Activated CD8-positive, alpha-beta memory T cell treated with anti-CD3 and anti-CD28 coated beads for 48 hours (primary cell): ENCODE results near the gene SBNO1.
"Not testable (repeated sequence)": the region's sequence is repeated elsewhere in the genome, so short reads cannot be mapped to it uniquely, and the experiment has no call there.

Source experiments
- DNase-seq, 3 experiments: peaks; one replicate each; pipeline ENCODE4 v3.0.0-alpha.2; 2020; ENCODE audit warnings: low read depth in 2 of 3, low spot score in 2 of 3

Gene SBNO1

DNA sequence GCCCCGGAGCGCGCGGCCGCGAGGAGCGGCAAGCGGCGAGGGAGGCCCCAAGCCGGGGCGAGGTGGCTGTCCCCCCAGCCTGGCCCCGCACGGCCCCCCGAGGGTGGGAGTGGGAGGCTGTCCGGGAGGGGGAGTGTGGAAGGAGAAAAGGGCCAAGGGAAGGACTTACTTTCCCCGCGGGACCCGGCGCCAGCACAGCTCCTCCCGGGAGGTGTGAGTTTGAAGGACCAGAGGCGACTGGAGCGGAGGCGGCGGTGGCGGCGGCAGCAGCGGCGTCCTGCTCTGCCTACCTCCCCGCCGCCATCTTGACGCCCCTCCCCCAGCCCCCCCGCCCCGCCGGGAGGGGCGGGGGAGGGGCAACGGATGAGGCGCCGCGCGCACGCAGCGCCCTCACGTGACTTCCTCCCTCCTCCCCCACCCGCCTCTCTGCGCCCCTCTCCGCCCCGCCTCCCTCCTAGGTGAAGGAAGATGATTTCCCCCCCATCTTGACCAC lies at the start of gene SBNO1:
Gene SBNO1 (minus strand): TSS at position 316 of the 493 bp plus-strand sequence. CDS start 14,406 bp downstream, outside the sequence.
- DNase-seq: peak; percentile 78 to 83 (median 79)

DNA sequence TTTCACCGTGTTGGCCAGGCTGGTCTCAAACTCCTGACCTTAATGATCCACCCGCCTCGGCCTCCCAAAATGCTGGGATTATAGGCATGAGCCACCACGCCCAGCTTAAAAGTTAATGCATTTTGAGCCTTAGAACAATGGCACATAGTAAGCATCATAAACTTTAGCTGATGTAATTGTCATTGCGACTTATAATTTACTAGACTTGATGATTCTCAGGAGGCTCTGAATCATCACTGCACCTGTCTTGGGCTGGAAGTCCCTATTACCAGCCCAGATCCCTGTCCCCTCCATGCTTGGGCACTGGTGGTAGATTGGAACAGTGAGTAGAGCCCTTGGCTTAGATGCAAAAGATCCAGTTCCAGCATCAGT lies 45.4 kb upstream of the SBNO1 start:
- no peak for DNase-seq

GRCh38 chr12:123409284-123410040 lies 44.8 kb upstream of the SBNO1 start:
- not testable (repeated sequence) for DNase-seq

DNA sequence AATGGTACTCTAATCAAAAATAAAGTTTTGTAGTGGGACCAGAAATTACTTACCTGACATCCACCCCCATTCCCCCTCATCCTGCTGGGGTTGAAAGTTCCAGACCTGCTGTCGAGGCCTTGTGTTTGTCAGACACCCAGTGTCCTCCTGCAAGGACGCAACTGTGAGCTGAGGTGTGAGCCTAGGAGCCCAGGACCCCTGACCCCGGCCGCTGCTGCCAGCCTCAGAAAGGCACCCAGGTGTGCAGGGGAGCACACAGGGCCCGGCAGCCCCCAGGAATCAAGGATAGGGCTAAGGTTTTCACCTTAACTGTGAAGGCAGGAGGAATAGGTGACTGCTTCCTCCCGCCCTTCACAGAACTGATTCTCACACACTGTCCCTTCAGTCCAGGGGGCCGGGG lies 44.0 kb upstream of the SBNO1 start:
- DNase-seq: not testable (repeated sequence)

GRCh38 chr12:123407934-123408333 lies 43.3 kb upstream of the SBNO1 start:
- not testable (repeated sequence) for DNase-seq

DNA sequence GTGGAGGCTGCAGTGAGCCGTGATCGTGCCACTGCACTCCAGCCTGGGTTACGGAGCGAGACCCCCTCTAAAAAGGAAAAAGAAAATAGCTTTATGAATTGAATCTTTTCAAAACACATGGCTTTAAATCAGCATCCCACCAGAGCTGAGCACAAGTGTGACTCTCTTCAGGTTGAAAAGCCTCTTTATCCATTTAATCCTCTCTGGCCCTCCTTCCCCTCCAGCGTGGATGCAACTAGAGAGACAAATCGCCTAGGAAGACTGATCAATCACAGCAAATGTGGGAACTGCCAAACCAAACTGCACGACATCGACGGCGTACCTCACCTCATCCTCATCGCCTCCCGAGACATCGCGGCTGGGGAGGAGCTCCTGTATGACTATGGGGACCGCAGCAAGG lies 42.6 kb upstream of the SBNO1 start:
- not testable (repeated sequence) for DNase-seq

DNA sequence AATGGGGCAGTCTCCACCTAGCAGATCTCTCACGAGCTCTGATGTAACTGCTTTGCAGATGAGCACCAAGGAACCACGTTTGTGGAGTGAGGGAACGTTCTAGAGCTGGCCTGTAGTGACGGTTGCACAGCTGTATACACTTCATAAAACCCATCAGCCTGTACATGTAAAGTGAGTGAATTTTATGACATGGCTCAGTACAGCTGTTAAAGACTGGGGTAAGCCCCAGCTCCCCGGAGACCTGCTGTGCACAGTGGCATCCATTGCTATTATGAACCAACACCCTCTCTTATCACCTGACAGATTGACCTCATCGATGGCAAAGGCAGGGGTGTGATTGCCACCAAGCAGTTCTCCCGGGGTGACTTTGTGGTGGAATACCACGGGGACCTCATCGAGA lies 39.9 kb upstream of the SBNO1 start:
- DNase-seq: no peak

DNA sequence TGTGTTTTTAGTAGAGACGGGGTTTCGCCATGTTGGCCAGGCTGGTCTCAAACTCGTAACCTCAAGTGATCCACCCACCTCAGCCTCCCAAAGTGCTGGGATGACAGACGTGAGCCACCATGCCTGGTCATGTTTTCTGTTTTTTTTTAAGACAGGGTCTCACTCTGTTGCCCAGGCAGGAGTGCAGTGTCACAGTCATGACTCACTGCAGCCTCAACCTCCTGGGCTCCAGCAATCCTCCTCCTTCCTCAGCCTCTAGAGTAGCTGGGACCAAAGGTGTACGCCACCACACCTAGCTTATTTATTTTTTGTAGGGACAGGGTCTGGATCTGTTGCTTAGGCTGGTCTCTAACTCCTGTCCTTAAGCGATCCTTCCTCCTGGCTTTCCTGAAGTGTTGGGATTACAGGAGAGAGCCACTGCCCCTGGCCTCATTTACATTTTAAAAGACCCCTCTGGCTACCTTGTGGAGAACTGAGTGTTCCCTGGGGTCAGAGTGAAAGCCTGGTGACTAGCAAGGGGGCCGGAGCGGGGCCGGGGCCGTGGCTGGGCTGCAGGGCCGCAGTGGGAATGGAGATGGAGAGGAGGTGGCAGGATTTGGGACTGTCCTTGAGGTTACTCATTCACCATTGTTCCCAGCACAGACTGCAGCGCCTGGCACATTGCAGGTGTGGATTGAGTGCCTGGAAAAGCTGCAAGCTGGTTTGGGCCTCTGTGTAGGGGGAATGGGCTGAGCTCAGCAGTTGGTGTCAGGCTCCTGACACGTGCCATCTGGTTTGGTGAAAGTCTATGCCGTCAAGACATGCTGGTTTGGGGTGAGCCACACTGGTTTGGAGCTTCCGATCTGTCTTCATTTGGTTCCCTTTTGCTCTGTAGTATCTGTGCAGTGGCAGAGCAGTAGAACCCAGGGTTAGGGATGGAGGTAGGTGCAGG lies 37.4 kb upstream of the SBNO1 start:
- no peak for DNase-seq

- no peak for DNase-seq
Observed at GRCh38 chr12:123399255-123399617, 34.6 kb upstream of the SBNO1 start.

DNA sequence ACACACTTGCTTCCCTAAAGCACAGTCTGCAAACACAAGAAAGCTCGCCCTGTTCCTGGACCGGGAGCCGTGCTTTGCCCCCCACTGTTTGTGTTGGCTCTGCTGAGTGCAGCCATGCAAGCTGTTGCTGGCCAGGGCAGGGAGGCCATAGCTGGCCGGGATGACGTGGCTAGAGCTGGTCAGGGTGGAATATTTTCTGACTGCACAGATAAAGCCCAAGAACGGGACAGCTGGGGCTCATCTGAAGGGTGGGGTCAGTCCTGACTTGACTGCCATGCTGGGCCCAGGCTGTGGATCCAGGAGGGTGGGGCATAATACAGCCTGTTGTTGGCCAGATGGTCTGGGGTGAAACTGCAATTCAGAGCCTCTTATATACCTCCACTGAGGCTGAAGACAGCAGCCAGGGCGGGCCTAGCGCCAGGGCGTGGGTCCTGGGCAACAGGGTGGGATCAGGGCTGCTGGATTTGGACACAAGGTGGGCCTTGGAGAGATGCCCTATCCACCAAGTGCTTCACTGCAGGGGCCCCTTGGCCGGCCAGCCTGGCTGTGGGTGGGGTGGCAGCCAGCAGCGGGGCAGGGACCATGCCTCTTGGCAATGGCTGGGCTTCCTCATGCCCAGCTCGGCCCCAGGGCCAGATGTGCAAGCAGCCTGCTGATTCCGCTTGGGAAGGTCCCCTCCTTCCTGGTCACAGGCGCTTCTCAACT lies 34.1 kb upstream of the SBNO1 start:
- DNase-seq: no peak

DNA sequence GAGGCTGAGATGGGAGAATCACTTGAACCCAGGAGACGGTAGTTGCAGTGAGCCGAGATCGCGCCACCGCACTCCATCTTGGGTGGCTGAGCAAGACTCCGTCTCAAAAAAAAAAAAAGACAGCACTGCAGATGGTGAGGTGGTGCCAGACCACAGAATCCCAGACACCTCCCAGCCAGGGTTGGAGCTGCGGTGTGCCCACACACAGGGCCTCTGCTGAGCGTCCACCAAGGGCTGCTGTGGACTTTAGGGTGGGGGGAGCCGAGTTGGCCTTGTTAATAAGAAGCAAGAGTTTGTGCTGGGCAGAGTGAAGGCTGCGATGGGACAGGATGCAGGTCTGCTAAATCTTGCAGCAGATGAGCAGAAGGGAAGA lies 33.5 kb upstream of the SBNO1 start:
- DNase-seq: no peak

DNA sequence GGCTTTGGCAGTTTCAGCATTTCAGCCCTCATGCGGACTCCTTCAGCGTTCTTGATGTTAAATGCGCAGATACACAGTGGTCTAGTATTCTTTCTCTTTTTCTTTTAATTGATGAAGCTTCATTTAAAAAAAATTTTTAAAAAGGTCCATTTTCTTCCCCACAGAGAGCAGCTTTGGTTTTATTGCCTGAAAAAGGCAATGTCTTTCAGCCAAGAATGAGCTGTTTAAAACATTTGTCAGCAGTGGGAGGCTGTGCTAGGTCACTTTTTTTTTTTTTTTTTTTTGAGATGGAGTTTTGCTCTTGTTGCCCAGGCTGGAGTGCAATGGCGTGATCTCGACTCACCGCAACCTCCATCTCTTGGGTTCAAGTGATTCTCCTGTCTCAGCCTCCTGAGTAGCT lies 32.8 kb upstream of the SBNO1 start:
- no peak for DNase-seq

DNA sequence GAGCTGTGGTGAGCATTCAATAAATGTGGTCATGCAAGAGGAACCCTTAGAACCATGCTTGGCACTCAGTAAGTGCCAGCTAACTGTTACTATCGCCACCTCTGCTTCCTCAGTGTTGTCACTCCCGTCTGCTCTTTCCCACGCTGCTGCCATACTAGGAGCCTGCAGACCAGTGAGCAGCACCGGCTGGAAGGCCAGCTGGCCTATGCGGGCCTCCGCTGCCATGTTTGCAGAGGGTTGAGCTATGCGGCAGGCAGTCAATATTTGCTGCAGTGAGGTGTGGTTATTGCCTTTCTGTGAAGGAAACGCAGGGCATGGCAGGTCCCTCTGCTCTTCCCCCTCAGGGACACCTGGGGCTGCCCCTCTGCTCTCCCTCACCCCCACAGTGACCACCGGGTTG lies 32.3 kb upstream of the SBNO1 start:
- DNase-seq: no peak

- no peak for DNase-seq
Observed at GRCh38 chr12:123396543-123396942, 31.9 kb upstream of the SBNO1 start.

GRCh38 chr12:123395236-123395635 lies 30.6 kb upstream of the SBNO1 start:
- no peak for DNase-seq

DNA sequence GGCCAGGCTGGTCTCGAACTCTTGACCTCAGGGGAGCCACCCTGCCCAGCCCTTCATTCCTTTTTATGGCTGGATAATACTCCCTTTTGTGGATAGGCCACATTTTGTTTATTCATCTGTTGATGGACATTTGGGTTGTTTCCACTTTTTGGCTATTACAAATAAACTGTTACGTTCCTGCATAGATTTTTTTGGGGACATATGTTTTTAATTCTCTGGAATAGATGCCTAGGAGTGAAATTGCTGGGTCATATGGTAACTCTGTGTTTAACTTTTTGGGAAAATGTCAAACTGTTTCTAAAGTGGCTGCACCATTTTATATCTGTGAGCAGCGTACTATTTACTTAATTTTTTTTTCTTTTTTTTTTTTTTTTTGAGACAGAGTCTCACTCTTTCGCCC lies 29.1 kb upstream of the SBNO1 start:
- DNase-seq: no peak

DNA sequence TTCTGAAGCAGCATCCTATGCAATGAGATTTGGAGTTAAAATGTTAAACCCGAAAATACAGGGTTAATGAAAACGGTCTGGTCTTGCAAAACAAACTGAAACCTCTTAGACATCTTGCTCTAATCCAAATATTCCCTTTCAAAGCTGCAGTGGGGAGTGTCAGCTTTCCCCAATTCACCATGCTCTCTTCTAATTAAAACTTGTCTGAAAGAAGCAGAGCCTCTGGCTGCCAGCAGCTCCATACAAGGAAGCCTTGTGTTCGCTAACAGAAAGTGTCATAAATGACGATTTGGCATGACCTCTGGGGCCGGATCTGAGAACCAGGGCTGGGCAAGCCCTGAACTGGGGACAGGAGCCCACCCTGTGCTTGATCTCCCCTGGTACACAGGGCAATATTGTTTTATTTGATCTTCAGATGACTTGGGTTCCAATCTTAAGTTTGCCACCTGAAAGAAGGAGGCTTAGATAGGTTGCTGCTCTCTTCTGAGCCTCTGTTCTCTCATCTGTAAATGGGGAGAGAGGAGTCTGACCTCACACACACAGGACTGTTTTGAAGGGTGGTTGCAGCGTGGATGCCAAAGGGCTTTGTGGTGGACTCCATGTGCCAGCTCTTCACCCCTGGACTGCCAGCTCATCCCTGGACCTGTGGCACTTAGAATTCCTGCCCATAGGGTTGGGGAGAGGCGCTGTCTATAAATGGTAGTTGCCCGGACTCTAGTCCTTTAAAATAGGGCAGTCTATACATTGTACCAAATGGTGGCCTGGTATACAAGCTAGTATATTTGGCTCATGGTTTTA lies 27.1 kb upstream of the SBNO1 start:
- no peak for DNase-seq

DNA sequence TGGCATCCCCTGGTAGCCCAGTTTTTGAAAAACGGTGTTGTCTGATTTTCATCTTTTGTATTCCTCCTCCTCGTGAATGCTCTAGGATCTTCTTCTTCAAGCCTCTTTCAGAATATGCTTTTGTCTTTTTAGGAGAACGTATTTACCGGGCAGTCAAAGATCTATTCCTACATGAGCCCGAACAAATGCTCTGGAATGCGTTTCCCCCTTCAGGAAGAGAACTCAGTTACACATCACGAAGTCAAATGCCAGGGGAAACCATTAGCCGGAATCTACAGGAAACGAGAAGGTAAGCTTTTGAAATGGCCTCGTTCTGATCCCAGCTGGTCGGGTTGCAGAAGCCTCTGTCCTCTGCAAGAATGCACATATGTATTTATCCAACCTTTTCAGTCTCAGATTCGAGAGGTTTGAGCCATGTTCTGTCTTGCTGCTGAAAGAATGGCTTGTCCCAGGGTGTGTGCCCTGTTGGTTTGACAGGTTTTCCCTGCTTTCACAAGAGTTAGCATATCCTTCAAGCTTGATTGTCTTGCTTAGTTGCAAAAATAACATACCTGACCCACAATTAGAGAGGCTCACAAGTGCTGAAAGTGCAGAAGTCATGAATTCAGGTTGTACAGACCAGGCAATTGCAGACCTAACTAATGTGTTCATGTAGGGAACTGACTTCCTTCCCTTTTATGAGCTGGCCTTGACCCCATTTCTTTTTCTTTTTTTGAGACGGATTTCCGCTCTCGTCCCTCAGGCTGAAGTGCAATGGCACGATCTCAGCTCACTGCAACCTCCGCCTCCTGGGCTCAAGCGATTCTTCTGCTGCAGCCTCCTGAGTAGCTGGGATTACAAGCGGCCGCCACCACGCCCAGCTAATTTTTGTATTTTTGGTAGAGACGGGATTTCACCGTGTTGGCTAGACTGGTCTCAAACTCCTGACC lies 26.1 kb upstream of the SBNO1 start:
- no peak for DNase-seq

GRCh38 chr12:123389560-123390351 lies 25.1 kb upstream of the SBNO1 start:
- DNase-seq: peak in 1 of 3 experiments; percentile 7
